ENCODE measurements around the gene NFIL3.
A peak's percentile ranks its signal among the peaks of the same experiment; 100 is the strongest.
"Not testable (repeated sequence)": the region's sequence is repeated elsewhere in the genome, so short reads cannot be mapped to it uniquely, and the experiment has no call there.

Gene NFIL3

DNA sequence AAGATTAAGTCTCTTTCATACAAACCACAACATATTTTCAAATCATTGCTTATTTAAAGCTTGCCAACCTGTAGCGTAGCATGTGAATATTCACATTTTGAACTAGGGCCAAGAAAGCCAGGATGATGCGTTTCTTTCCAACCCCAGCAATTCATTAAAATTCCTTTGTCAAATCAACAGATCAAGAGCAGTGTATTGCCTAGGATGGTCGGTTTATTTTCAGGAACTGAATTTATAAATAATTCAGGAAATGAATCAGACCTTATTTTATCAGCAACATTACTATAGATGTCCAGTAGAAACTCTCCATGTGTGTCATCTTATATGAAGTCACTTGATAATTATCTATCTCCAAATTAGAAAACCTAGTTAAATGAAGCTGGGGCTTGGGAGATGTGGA lies 48.7 kb downstream of the NFIL3 start:
- no peaks in the 10 kb centered on the region for H3K4me1 ChIP-seq (ENCODE audit: control insufficient read depth, insufficient read depth, low read length)
- no peaks in the 10 kb centered on the region for H3K9me3 ChIP-seq (ENCODE audit: control insufficient read depth, insufficient read depth, low read length)
- H3K36me3 ChIP-seq (ENCODE audit: control insufficient read depth, insufficient read depth, low read length): no peaks in the 10 kb centered on the region
- H3K9ac ChIP-seq (ENCODE audit: low read depth, low read length): no peak overlapping the region
- no peak overlapping the region for H3K4me3 ChIP-seq (ENCODE audit: low read depth, low read length)
- no peaks in the 10 kb centered on the region for H3K27me3 ChIP-seq (ENCODE audit: control insufficient read depth, insufficient read depth, low read length)
- no peak overlapping the region for H3K27ac ChIP-seq (ENCODE audit: low read depth, low read length)

- Histone ChIP-seq H3K9me3 (ENCODE audit: control insufficient read depth, insufficient read depth, low read length) (no peaks in the 10 kb centered on the region), H3K36me3 (ENCODE audit: control insufficient read depth, insufficient read depth, low read length) (no peaks in the 10 kb centered on the region), H3K4me3 (ENCODE audit: low read depth, low read length) (no peak overlapping the region), H3K9ac (ENCODE audit: low read depth, low read length) (no peak overlapping the region), H3K4me1 (ENCODE audit: control insufficient read depth, insufficient read depth, low read length) (no peaks in the 10 kb centered on the region), H3K27me3 (ENCODE audit: control insufficient read depth, insufficient read depth, low read length) (no peaks in the 10 kb centered on the region), H3K27ac (ENCODE audit: low read depth, low read length) (no peak overlapping the region)
Measured at GRCh38 chr9:91371894-91372293, 51.7 kb downstream of the NFIL3 start.

DNA sequence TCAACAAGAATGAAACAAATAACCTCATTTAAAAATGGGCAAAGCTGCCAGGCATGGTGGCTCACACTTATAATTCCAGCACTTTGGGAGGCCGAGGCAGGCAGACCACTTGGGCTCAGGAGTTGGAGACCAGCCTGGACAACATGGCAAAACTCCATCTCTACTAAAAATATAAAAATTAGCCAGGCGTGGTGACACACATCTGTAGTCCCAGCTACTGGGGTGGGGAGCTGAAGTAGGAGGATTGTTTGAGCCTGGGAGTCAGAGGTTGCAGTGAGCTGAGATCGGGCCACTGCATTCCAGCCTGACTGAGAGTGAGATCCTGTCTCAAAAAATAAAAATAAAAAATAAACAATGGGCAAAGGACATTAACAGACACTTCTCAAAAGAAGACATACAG lies 53.6 kb downstream of the NFIL3 start:
- not testable (repeated sequence) for H3K4me1 ChIP-seq (ENCODE audit: control insufficient read depth, insufficient read depth, low read length); H3K36me3 ChIP-seq (ENCODE audit: control insufficient read depth, insufficient read depth, low read length); H3K4me3 ChIP-seq (ENCODE audit: low read depth, low read length); H3K9ac ChIP-seq (ENCODE audit: low read depth, low read length); H3K9me3 ChIP-seq (ENCODE audit: control insufficient read depth, insufficient read depth, low read length); H3K27ac ChIP-seq (ENCODE audit: low read depth, low read length); H3K27me3 ChIP-seq (ENCODE audit: control insufficient read depth, insufficient read depth, low read length)

DNA sequence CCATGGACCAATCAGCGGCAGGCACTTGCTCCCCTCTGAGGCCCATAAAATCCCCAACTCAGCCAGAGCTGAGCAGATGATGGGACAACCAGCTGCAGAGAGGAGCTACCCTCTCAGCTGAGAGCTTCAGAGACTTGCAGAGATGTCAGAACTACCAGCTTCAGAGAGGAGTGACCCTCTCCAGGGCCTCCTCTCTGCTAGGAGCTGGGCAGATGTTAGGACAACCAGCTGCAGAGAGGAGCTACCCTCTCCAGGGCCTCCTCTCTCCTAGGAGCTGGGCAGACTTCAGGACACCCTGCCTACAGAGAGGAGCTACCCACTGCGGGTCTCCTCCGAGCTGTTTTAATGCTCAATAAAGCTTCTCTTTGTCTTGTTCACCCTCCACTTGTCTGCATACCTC lies 58.9 kb downstream of the NFIL3 start:
- H3K9ac ChIP-seq (ENCODE audit: low read depth, low read length): no peak overlapping the region
- no peak overlapping the region for H3K27ac ChIP-seq (ENCODE audit: low read depth, low read length)
- H3K36me3 ChIP-seq (ENCODE audit: control insufficient read depth, insufficient read depth, low read length): peaks cover 5% of the 10 kb centered on the region; the same call in 1 of the 2 replicates
- peaks cover 15% of the 10 kb centered on the region for H3K4me1 ChIP-seq (ENCODE audit: control insufficient read depth, insufficient read depth, low read length)
- H3K27me3 ChIP-seq (ENCODE audit: control insufficient read depth, insufficient read depth, low read length): no peaks in the 10 kb centered on the region
- H3K4me3 ChIP-seq (ENCODE audit: low read depth, low read length): no peak overlapping the region
- 0 out of 2 replicates have a peak, but pooled peaks cover 6% of the 10 kb centered on the region for H3K9me3 ChIP-seq (ENCODE audit: control insufficient read depth, insufficient read depth, low read length)

GRCh38 chr9:91364005-91364404 lies 59.6 kb downstream of the NFIL3 start:
- no peak overlapping the region for H3K4me3 ChIP-seq (ENCODE audit: low read depth, low read length)

GRCh38 chr9:91362051-91362611 lies 61.5 kb downstream of the NFIL3 start:
- Histone ChIP-seq H3K9ac (ENCODE audit: low read depth, low read length) (no peak overlapping the region), H3K4me1 (ENCODE audit: control insufficient read depth, insufficient read depth, low read length) (peaks cover 23% of the 10 kb centered on the region), H3K27me3 (ENCODE audit: control insufficient read depth, insufficient read depth, low read length) (no peaks in the 10 kb centered on the region), H3K36me3 (ENCODE audit: control insufficient read depth, insufficient read depth, low read length) (peaks cover 18% of the 10 kb centered on the region), H3K4me3 (ENCODE audit: low read depth, low read length) (peak overlapping the region; percentile 20; the same call in 1 of the 2 replicates), H3K27ac (ENCODE audit: low read depth, low read length) (no peak overlapping the region), H3K9me3 (ENCODE audit: control insufficient read depth, insufficient read depth, low read length) (0 out of 2 replicates have a peak, but pooled peaks cover 6% of the 10 kb centered on the region)

More at GRCh38 chr9:91364005-91364404, 59.6 kb downstream of the NFIL3 start:
- Histone ChIP-seq H3K9ac (ENCODE audit: low read depth, low read length) (no peak overlapping the region), H3K27me3 (ENCODE audit: control insufficient read depth, insufficient read depth, low read length) (no peaks in the 10 kb centered on the region), H3K9me3 (ENCODE audit: control insufficient read depth, insufficient read depth, low read length) (0 out of 2 replicates have a peak, but pooled peaks cover 6% of the 10 kb centered on the region), H3K36me3 (ENCODE audit: control insufficient read depth, insufficient read depth, low read length) (peaks cover 12% of the 10 kb centered on the region), H3K27ac (ENCODE audit: low read depth, low read length) (no peak overlapping the region), H3K4me1 (ENCODE audit: control insufficient read depth, insufficient read depth, low read length) (peaks cover 20% of the 10 kb centered on the region)

- peak within 1 kb of the TSS; percentile 92 for H3K9ac ChIP-seq (ENCODE audit: low read depth, low read length)
- peak within 1 kb of the TSS; percentile 93 for H3K4me3 ChIP-seq (ENCODE audit: low read depth, low read length)
Measured at GRCh38 chr9:91361291-91362050, 62.2 kb downstream of the NFIL3 start, which contains the start of gene AUH. AUH (minus strand) TSS chr9:91361918; CDS start chr9:91361889, 29 bp downstream.

GRCh38 chr9:91360551-91361290 lies 62.9 kb downstream of the NFIL3 start:
- H3K27ac ChIP-seq (ENCODE audit: low read depth, low read length): peak overlapping the region; percentile 93
- peak overlapping the region; percentile 93 for H3K4me3 ChIP-seq (ENCODE audit: low read depth, low read length)
- H3K4me1 ChIP-seq (ENCODE audit: control insufficient read depth, insufficient read depth, low read length): peaks cover 23% of the 10 kb centered on the region
- no peaks in the 10 kb centered on the region for H3K27me3 ChIP-seq (ENCODE audit: control insufficient read depth, insufficient read depth, low read length)
- 0 out of 2 replicates have a peak, but pooled peaks cover 6% of the 10 kb centered on the region for H3K9me3 ChIP-seq (ENCODE audit: control insufficient read depth, insufficient read depth, low read length)
- H3K9ac ChIP-seq (ENCODE audit: low read depth, low read length): peak overlapping the region; percentile 92
- peaks cover 32% of the 10 kb centered on the region for H3K36me3 ChIP-seq (ENCODE audit: control insufficient read depth, insufficient read depth, low read length)

More at GRCh38 chr9:91361291-91362050, 62.2 kb downstream of the NFIL3 start, which contains the start of gene AUH:
- H3K36me3 ChIP-seq (ENCODE audit: control insufficient read depth, insufficient read depth, low read length): peaks cover 24% of the 10 kb centered on the region
- H3K27me3 ChIP-seq (ENCODE audit: control insufficient read depth, insufficient read depth, low read length): no peaks in the 10 kb centered on the region
- peaks cover 23% of the 10 kb centered on the region for H3K4me1 ChIP-seq (ENCODE audit: control insufficient read depth, insufficient read depth, low read length)
- H3K27ac ChIP-seq (ENCODE audit: low read depth, low read length): peak within 1 kb of the TSS; percentile 93
- H3K9me3 ChIP-seq (ENCODE audit: control insufficient read depth, insufficient read depth, low read length): 0 out of 2 replicates have a peak, but pooled peaks cover 6% of the 10 kb centered on the region

- no peak overlapping the region for H3K27ac ChIP-seq (ENCODE audit: low read depth, low read length)
- peak overlapping the region; percentile 93 for H3K4me3 ChIP-seq (ENCODE audit: low read depth, low read length)
- H3K9ac ChIP-seq (ENCODE audit: low read depth, low read length): no peak overlapping the region
- no peaks in the 10 kb centered on the region for H3K27me3 ChIP-seq (ENCODE audit: control insufficient read depth, insufficient read depth, low read length)
- peaks cover 40% of the 10 kb centered on the region for H3K36me3 ChIP-seq (ENCODE audit: control insufficient read depth, insufficient read depth, low read length)
- peaks cover 23% of the 10 kb centered on the region for H3K4me1 ChIP-seq (ENCODE audit: control insufficient read depth, insufficient read depth, low read length)
- 0 out of 2 replicates have a peak, but pooled peaks cover 6% of the 10 kb centered on the region for H3K9me3 ChIP-seq (ENCODE audit: control insufficient read depth, insufficient read depth, low read length)
Measured at GRCh38 chr9:91359734-91360470, 63.7 kb downstream of the NFIL3 start.

- Histone ChIP-seq H3K9me3 (ENCODE audit: control insufficient read depth, insufficient read depth, low read length) (no peaks in the 10 kb centered on the region), H3K4me3 (ENCODE audit: low read depth, low read length) (no peak overlapping the region), H3K27me3 (ENCODE audit: control insufficient read depth, insufficient read depth, low read length) (no peaks in the 10 kb centered on the region), H3K36me3 (ENCODE audit: control insufficient read depth, insufficient read depth, low read length) (peaks cover 48% of the 10 kb centered on the region), H3K9ac (ENCODE audit: low read depth, low read length) (no peak overlapping the region), H3K27ac (ENCODE audit: low read depth, low read length) (no peak overlapping the region), H3K4me1 (ENCODE audit: control insufficient read depth, insufficient read depth, low read length) (peaks cover 23% of the 10 kb centered on the region)
Measured at GRCh38 chr9:91359083-91359482, 64.5 kb downstream of the NFIL3 start.
